ENCODE results near the gene KITLG.

Gene KITLG

GRCh38 chr12:88530868-88531267, 49.4 kb downstream of the KITLG start:
- DNase-seq = no peak
- Histone ChIP-seq H3K27me3 (ENCODE audit: insufficient read depth, low read length) (no peaks in the 10 kb centered on the region), H3K4me2 (ENCODE audit: low read length) (no peak overlapping the region), H2AK5ac (ENCODE audit: low read length) (no peak overlapping the region), H4K8ac (ENCODE audit: low read depth, low read length) (no peak overlapping the region), H3K4me1 (ENCODE audit: control insufficient read depth in 1 of 2, insufficient read depth in 2 of 2, low read length in 2 of 2) (no peaks in the 10 kb centered on the region), H3K9me3 (ENCODE audit: insufficient read depth, low read depth, low read length) (no peaks in the 10 kb centered on the region), H3K79me2 (ENCODE audit: control insufficient read depth, insufficient read depth, low read length, poor library complexity) (no peaks in the 10 kb centered on the region), H3K79me1 (ENCODE audit: low read length) (no peaks in the 10 kb centered on the region), H4K12ac (ENCODE audit: low read depth, low read length) (no peak overlapping the region), H3K36me3 (ENCODE audit: control insufficient read depth in 1 of 2, insufficient read depth in 2 of 2, low read length in 2 of 2) (no peaks in the 10 kb centered on the region), H3K4ac (ENCODE audit: low read depth, low read length) (no peak overlapping the region), H3K27ac (ENCODE audit: low read depth, low read length) (no peak overlapping the region), H4K91ac (ENCODE audit: low read depth, low read length) (no peak overlapping the region), H2BK5ac (ENCODE audit: low read depth, low read length, poor library complexity) (no peak overlapping the region), H3K9ac (ENCODE audit: low read length) (no peak overlapping the region), H3K4me3 (ENCODE audit: low read depth, low read length) (no peak overlapping the region), H2AFZ (ENCODE audit: insufficient read depth, low read length, poor library complexity) (no peak overlapping the region), H2BK120ac (ENCODE audit: insufficient read depth, low read length, poor library complexity) (no peak overlapping the region), H3K23ac (ENCODE audit: low read length) (no peak overlapping the region), H3K14ac (ENCODE audit: low read length) (no peak overlapping the region), H2BK12ac (ENCODE audit: low read length) (no peak overlapping the region), H3K18ac (ENCODE audit: low read length) (no peak overlapping the region)
- WGBS (ENCODE audit: extremely low coverage, insufficient coverage, insufficient read length) = no CpG with 5 or more reads among the region's 1 CpG

GRCh38 chr12:88529531-88530488, 50.5 kb downstream of the KITLG start:
- WGBS (ENCODE audit: extremely low coverage, insufficient coverage, insufficient read length) = no CpG with 5 or more reads among the region's 9 CpGs
- Histone ChIP-seq H4K12ac (ENCODE audit: low read depth, low read length) (no peak overlapping the region), H3K14ac (ENCODE audit: low read length) (no peak overlapping the region), H3K23ac (ENCODE audit: low read length) (no peak overlapping the region), H2BK120ac (ENCODE audit: insufficient read depth, low read length, poor library complexity) (no peak overlapping the region), H3K27me3 (ENCODE audit: insufficient read depth, low read length) (no peaks in the 10 kb centered on the region), H3K36me3 (ENCODE audit: control insufficient read depth in 1 of 2, insufficient read depth in 2 of 2, low read length in 2 of 2) (no peaks in the 10 kb centered on the region), H3K9me3 (ENCODE audit: insufficient read depth, low read depth, low read length) (no peaks in the 10 kb centered on the region), H3K27ac (ENCODE audit: low read depth, low read length) (no peak overlapping the region), H2BK5ac (ENCODE audit: low read depth, low read length, poor library complexity) (no peak overlapping the region), H3K4ac (ENCODE audit: low read depth, low read length) (no peak overlapping the region), H3K18ac (ENCODE audit: low read length) (no peak overlapping the region), H2BK12ac (ENCODE audit: low read length) (no peak overlapping the region), H3K9ac (ENCODE audit: low read length) (no peak overlapping the region), H3K4me2 (ENCODE audit: low read length) (no peak overlapping the region), H4K91ac (ENCODE audit: low read depth, low read length) (no peak overlapping the region), H2AFZ (ENCODE audit: insufficient read depth, low read length, poor library complexity) (no peak overlapping the region), H3K4me3 (ENCODE audit: low read depth, low read length) (no peak overlapping the region), H3K79me2 (ENCODE audit: control insufficient read depth, insufficient read depth, low read length, poor library complexity) (no peaks in the 10 kb centered on the region), H3K79me1 (ENCODE audit: low read length) (no peaks in the 10 kb centered on the region), H4K8ac (ENCODE audit: low read depth, low read length) (no peak overlapping the region), H3K4me1 (ENCODE audit: control insufficient read depth in 1 of 2, insufficient read depth in 2 of 2, low read length in 2 of 2) (no peaks in the 10 kb centered on the region), H2AK5ac (ENCODE audit: low read length) (no peak overlapping the region)
- DNase-seq = peak in 1 of 2 donors; percentile 52

GRCh38 chr12:88522961-88523360, 57.3 kb downstream of the KITLG start:
- no peak overlapping the region for H4K12ac ChIP-seq (ENCODE audit: low read depth, low read length)
- no peak overlapping the region for H2BK5ac ChIP-seq (ENCODE audit: low read depth, low read length, poor library complexity)
- no peak overlapping the region for H3K4ac ChIP-seq (ENCODE audit: low read depth, low read length)
- H3K36me3 ChIP-seq (ENCODE audit: control insufficient read depth in 1 of 2, insufficient read depth in 2 of 2, low read length in 2 of 2) = no peaks in the 10 kb centered on the region
- no peak overlapping the region for H2AFZ ChIP-seq (ENCODE audit: insufficient read depth, low read length, poor library complexity)
- H3K14ac ChIP-seq (ENCODE audit: low read length) = no peak overlapping the region
- no peaks in the 10 kb centered on the region for H3K79me2 ChIP-seq (ENCODE audit: control insufficient read depth, insufficient read depth, low read length, poor library complexity)
- H3K18ac ChIP-seq (ENCODE audit: low read length) = no peak overlapping the region
- WGBS (ENCODE audit: extremely low coverage, insufficient coverage, insufficient read length) = no CpG with 5 or more reads among the region's 7 CpGs
- H3K4me2 ChIP-seq (ENCODE audit: low read length) = no peak overlapping the region
- no peak overlapping the region for H2BK12ac ChIP-seq (ENCODE audit: low read length)
- H2AK5ac ChIP-seq (ENCODE audit: low read length) = no peak overlapping the region
- H3K4me1 ChIP-seq (ENCODE audit: control insufficient read depth in 1 of 2, insufficient read depth in 2 of 2, low read length in 2 of 2) = no peaks in the 10 kb centered on the region
- H3K27me3 ChIP-seq (ENCODE audit: insufficient read depth, low read length) = no peaks in the 10 kb centered on the region
- no peak overlapping the region for H2BK120ac ChIP-seq (ENCODE audit: insufficient read depth, low read length, poor library complexity)
- no peaks in the 10 kb centered on the region for H3K79me1 ChIP-seq (ENCODE audit: low read length)
- no peak overlapping the region for H4K8ac ChIP-seq (ENCODE audit: low read depth, low read length)
- H3K23ac ChIP-seq (ENCODE audit: low read length) = no peak overlapping the region
- no peaks in the 10 kb centered on the region for H3K9me3 ChIP-seq (ENCODE audit: insufficient read depth, low read depth, low read length)
- no peak overlapping the region for H3K4me3 ChIP-seq (ENCODE audit: low read depth, low read length)
- no peak overlapping the region for H3K27ac ChIP-seq (ENCODE audit: low read depth, low read length)
- H4K91ac ChIP-seq (ENCODE audit: low read depth, low read length) = no peak overlapping the region
- no peak overlapping the region for H3K9ac ChIP-seq (ENCODE audit: low read length)
- DNase-seq = peak in 1 of 2 donors; percentile 13

- no peaks in the 10 kb centered on the region for H3K36me3 ChIP-seq (ENCODE audit: control insufficient read depth in 1 of 2, insufficient read depth in 2 of 2, low read length in 2 of 2)
- H2BK12ac ChIP-seq (ENCODE audit: low read length) = no peak overlapping the region
- no CpG with 5 or more reads among the region's 2 CpGs for WGBS (ENCODE audit: extremely low coverage, insufficient coverage, insufficient read length)
Observed at GRCh38 chr12:88520436-88520820, 59.8 kb downstream of the KITLG start.

More at GRCh38 chr12:88520436-88520820, 59.8 kb downstream of the KITLG start:
- no peak overlapping the region for H3K9ac ChIP-seq (ENCODE audit: low read length)
- H3K4me3 ChIP-seq (ENCODE audit: low read depth, low read length) = no peak overlapping the region
- H3K14ac ChIP-seq (ENCODE audit: low read length) = no peak overlapping the region
- no peak overlapping the region for H2AFZ ChIP-seq (ENCODE audit: insufficient read depth, low read length, poor library complexity)
- H4K8ac ChIP-seq (ENCODE audit: low read depth, low read length) = no peak overlapping the region
- no peak overlapping the region for H4K12ac ChIP-seq (ENCODE audit: low read depth, low read length)
- no peaks in the 10 kb centered on the region for H3K27me3 ChIP-seq (ENCODE audit: insufficient read depth, low read length)
- no peak overlapping the region for H2BK5ac ChIP-seq (ENCODE audit: low read depth, low read length, poor library complexity)
- no peak overlapping the region for H3K27ac ChIP-seq (ENCODE audit: low read depth, low read length)
- no peak overlapping the region for H3K4ac ChIP-seq (ENCODE audit: low read depth, low read length)
- no peaks in the 10 kb centered on the region for H3K79me1 ChIP-seq (ENCODE audit: low read length)
- no peak overlapping the region for H3K23ac ChIP-seq (ENCODE audit: low read length)
- H2AK5ac ChIP-seq (ENCODE audit: low read length) = no peak overlapping the region
- DNase-seq = no peak
- H3K4me2 ChIP-seq (ENCODE audit: low read length) = no peak overlapping the region
- H2BK120ac ChIP-seq (ENCODE audit: insufficient read depth, low read length, poor library complexity) = no peak overlapping the region
- no peak overlapping the region for H4K91ac ChIP-seq (ENCODE audit: low read depth, low read length)
- H3K9me3 ChIP-seq (ENCODE audit: insufficient read depth, low read depth, low read length) = no peaks in the 10 kb centered on the region
- H3K4me1 ChIP-seq (ENCODE audit: control insufficient read depth in 1 of 2, insufficient read depth in 2 of 2, low read length in 2 of 2) = no peaks in the 10 kb centered on the region
- H3K79me2 ChIP-seq (ENCODE audit: control insufficient read depth, insufficient read depth, low read length, poor library complexity) = no peaks in the 10 kb centered on the region
- H3K18ac ChIP-seq (ENCODE audit: low read length) = no peak overlapping the region
